Natural killer cell (primary cell): ENCODE data around the gene ATP2B2. TPM values are rescaled to one million over a fixed set of nuclear protein-coding genes. Genes with fewer than 3 reads are reported as not detected.

Experiments used
- ATAC-seq, 3 donors: fragments of 150-1000 bp in 2 of 3; fragments of 200-7000 bp in 1 of 3; cut with Tn5 transposase; 1 replicate in 1 of 3; 2 replicates in 2 of 3; pipeline ENCODE4 v1.10.0; 2021; ENCODE audit warnings: mild to moderate bottlenecking in 2 of 3, moderate library complexity in 2 of 3
- DNase-seq, 2 donors: peaks; one replicate each; pipeline versions ENCODE4 v3.0.0 to v3.0.0-alpha.2; 2013 to 2021; ENCODE audit warnings: mixed read lengths in 1 of 2
- H3K27ac ChIP-seq: one replicate; pipeline ENCODE4 v1.5.1; 2013; ENCODE audit warnings: mild to moderate bottlenecking, low read length
- H3K27me3 ChIP-seq: one replicate; pipeline ENCODE4 v1.6.1; 2013; ENCODE audit warnings: low read length; ENCODE audit not compliant: control insufficient read depth, insufficient read depth
- H3K36me3 ChIP-seq: one replicate; pipeline ENCODE4 v1.6.1; 2013; ENCODE audit warnings: low read length; ENCODE audit not compliant: control insufficient read depth, insufficient read depth
- H3K4me1 ChIP-seq: one replicate; pipeline ENCODE4 v1.6.1; 2013; ENCODE audit warnings: low read length; ENCODE audit not compliant: control insufficient read depth, insufficient read depth
- H3K4me3 ChIP-seq: one replicate; pipeline ENCODE4 v1.5.1; 2013; ENCODE audit warnings: low read length
- H3K9me3 ChIP-seq: one replicate; pipeline ENCODE4 v1.6.1; 2013; ENCODE audit warnings: low read length; ENCODE audit not compliant: control insufficient read depth, insufficient read depth
- H3K27ac Mint-ChIP-seq, 2 donors: one replicate each; pipeline ENCODE4 v1.8.0; 2022; ENCODE audit warnings: mild to moderate bottlenecking in 2 of 2, mixed read lengths in 2 of 2, moderate library complexity in 1 of 2
- H3K27me3 Mint-ChIP-seq, 2 donors: one replicate each; pipeline ENCODE4 v1.8.0; 2022; ENCODE audit warnings: low read depth in 2 of 2, mixed read lengths in 2 of 2
- H3K36me3 Mint-ChIP-seq: one replicate; pipeline ENCODE4 v1.8.0; 2022; ENCODE audit warnings: mixed read lengths
- H3K4me1 Mint-ChIP-seq, 2 donors: one replicate each; pipeline ENCODE4 v1.8.0; 2022; ENCODE audit warnings: mixed read lengths in 2 of 2
- H3K4me3 Mint-ChIP-seq: one replicate; pipeline ENCODE4 v1.8.0; 2022; ENCODE audit warnings: mild to moderate bottlenecking, moderate library complexity, mixed read lengths
- H3K9me3 Mint-ChIP-seq, 2 donors: one replicate each; pipeline ENCODE4 v1.8.0; 2022; ENCODE audit warnings: mixed read lengths in 2 of 2
- CTCF ChIP-seq: fragments of 200-600 bp; IDR thresholded peaks from one replicate; pipeline ENCODE4 v1.8.0; 2022; ENCODE audit warnings: antibody characterized with exemption
- WGBS: methylation state at CpG from one replicate; pipeline ENCODE4 v1.1.7; 2013; ENCODE audit warnings: missing lambda C conversion rate; ENCODE audit not compliant: insufficient coverage; 5-methylcytosine and 5-hydroxymethylcytosine counted together
- intact Hi-C: fragments of 100-400 bp; cut with micrococcal nuclease; formaldehyde crosslinking; loops from one replicate; pipeline ENCODE4 v1.14.2; 2022
- total RNA-seq, 4 donors: library from RNA; stranded (reverse); fragments of 120-200 nt in 1 of 4; gene quantifications; one replicate each; pipeline versions ENCODE4 v1.2.3 to v1.2.4, GENCODE V29; 2013 to 2022

The ATP2B2 gene
- total RNA-seq, 3 donors from 2014 or later (not counting 1 experiment from before 2014, with no cell fraction given), result not detected

GRCh38 chr3:10428406-10429091, 76.8 kb downstream of the ATP2B2 start:
- no peak overlapping the region for H3K4me3 Mint-ChIP-seq
- Histone ChIP-seq H3K27ac (no peak overlapping the region), H3K4me3 (no peak overlapping the region), H3K9me3 (no peaks in the 10 kb centered on the region), H3K36me3 (no peaks in the 10 kb centered on the region), H3K27me3 (no peaks in the 10 kb centered on the region), H3K4me1 (no peaks in the 10 kb centered on the region)
- WGBS, result 78% methylated on average over 10 of the region's 12 CpGs
- DNase-seq, result no peak
- intact Hi-C loops, result no loop called here
- H3K36me3 Mint-ChIP-seq, result no peaks in the 10 kb centered on the region
- no peak overlapping the region for H3K27ac Mint-ChIP-seq
- H3K4me1 Mint-ChIP-seq, result no peaks in the 10 kb centered on the region
- no peak for ATAC-seq
- H3K9me3 Mint-ChIP-seq, result no peaks in the 10 kb centered on the region
- no peak for TF ChIP-seq CTCF
- peaks cover 0 to 10% of the 10 kb centered on the region in 2 donors for H3K27me3 Mint-ChIP-seq

- no peak for DNase-seq
Observed at GRCh38 chr3:10426346-10427220, 78.8 kb downstream of the ATP2B2 start.

GRCh38 chr3:10423171-10423882, 82.1 kb downstream of the ATP2B2 start:
- Mint-ChIP-seq H3K4me1 (no peaks in the 10 kb centered on the region), H3K4me3 (no peak overlapping the region), H3K36me3 (no peaks in the 10 kb centered on the region), H3K9me3 (no peaks in the 10 kb centered on the region), H3K27me3 (peaks cover 0 to 3% of the 10 kb centered on the region in 2 donors), H3K27ac (no peak overlapping the region)
- WGBS, result 81% methylated on average over 13 of the region's 14 CpGs
- DNase-seq, result no peak
- H3K9me3 ChIP-seq, result no peaks in the 10 kb centered on the region
- H3K36me3 ChIP-seq, result no peaks in the 10 kb centered on the region
- ATAC-seq, result no peak
- no peak overlapping the region for H3K27ac ChIP-seq
- H3K4me1 ChIP-seq, result no peaks in the 10 kb centered on the region
- intact Hi-C loops, result no loop called here
- no peak overlapping the region for H3K4me3 ChIP-seq
- no peak for TF ChIP-seq CTCF
- no peaks in the 10 kb centered on the region for H3K27me3 ChIP-seq

More at GRCh38 chr3:10426346-10427220, 78.8 kb downstream of the ATP2B2 start:
- H3K9me3 ChIP-seq, result no peaks in the 10 kb centered on the region
- Mint-ChIP-seq H3K27me3 (peaks cover 0 to 10% of the 10 kb centered on the region in 2 donors), H3K4me3 (no peak overlapping the region), H3K4me1 (no peaks in the 10 kb centered on the region), H3K27ac (no peak overlapping the region), H3K36me3 (no peaks in the 10 kb centered on the region), H3K9me3 (no peaks in the 10 kb centered on the region)
- H3K27ac ChIP-seq, result no peak overlapping the region
- H3K4me3 ChIP-seq, result no peak overlapping the region
- H3K27me3 ChIP-seq, result no peaks in the 10 kb centered on the region
- ATAC-seq, result no peak
- intact Hi-C loops, result no loop called here
- no peaks in the 10 kb centered on the region for H3K36me3 ChIP-seq
- no peaks in the 10 kb centered on the region for H3K4me1 ChIP-seq
- TF ChIP-seq CTCF, result no peak
- WGBS, result 80% methylated on average over 14 of the region's 15 CpGs
